OCI-LY7 (cell line): Measurements from ENCODE around the gene NBEA. TPM values are rescaled to one million over a fixed set of nuclear protein-coding genes. Genes with fewer than 3 reads are reported as not detected.

ENCODE experiments used
- BruUV-seq: library from RNA; stranded (reverse); fragments of 400-500 nt; replicated peaks from 2 replicates; lab custom pipeline; 2021; lab: Mats Ljungman, UMichigan
- CTCF ChIA-PET: fragments of 300-600 bp; sonication (Branson Sonifier 250); formaldehyde crosslinking; loops from one replicate; lab custom pipeline; 2022; ENCODE audit warnings: antibody characterized with exemption; ENCODE audit not compliant: unreplicated experiment; lab: Charles Lee
- POLR2A ChIA-PET: fragments of 300-600 bp; sonication (Branson Sonifier 250); formaldehyde crosslinking; loops from one replicate; lab custom pipeline; 2022; ENCODE audit warnings: antibody characterized with exemption; lab: Charles Lee
- DNase-seq: peaks from one replicate; pipeline ENCODE4 v3.0.0-alpha.2; 2015; ENCODE audit warnings: low spot score
- H2AFZ ChIP-seq: fragments of 200-600 bp; sonication (generic), shearing (Covaris generic); 2 replicates; pipeline ENCODE4 v1.6.1; 2014; ENCODE audit warnings: mild to moderate bottlenecking, antibody characterized with exemption, low read length, moderate library complexity
- H3K27ac ChIP-seq: fragments of 200-600 bp; sonication (generic); 2 replicates; pipeline ENCODE4 v1.5.1; 2014; ENCODE audit warnings: mixed run types, low read depth, mild to moderate bottlenecking, moderate library complexity, low read length, inconsistent platforms; ENCODE audit not compliant: poor library complexity, severe bottlenecking
- H3K36me3 ChIP-seq: fragments of 200-600 bp; sonication (generic); 2 replicates; pipeline ENCODE4 v1.6.1; 2014; ENCODE audit warnings: mild to moderate bottlenecking, antibody characterized with exemption, low read length, moderate library complexity, mixed read lengths; ENCODE audit not compliant: insufficient read depth
- H3K4me1 ChIP-seq: fragments of 200-600 bp; sonication (generic); 2 replicates; pipeline ENCODE4 v1.5.1; 2014; ENCODE audit warnings: mild to moderate bottlenecking, low read length; ENCODE audit not compliant: insufficient read depth, poor library complexity, severe bottlenecking
- H3K4me2 ChIP-seq: fragments of 200-600 bp; sonication (generic); 2 replicates; pipeline ENCODE4 v1.6.1; 2014; ENCODE audit warnings: mild to moderate bottlenecking, low read length
- H3K4me3 ChIP-seq: fragments of 200-600 bp; sonication (generic); 2 replicates; pipeline ENCODE4 v1.5.1; 2014; ENCODE audit warnings: mild to moderate bottlenecking, low read depth, low read length; ENCODE audit not compliant: poor library complexity, severe bottlenecking
- H3K79me2 ChIP-seq: fragments of 200-600 bp; sonication (generic); 2 replicates; pipeline ENCODE4 v1.6.1; 2016; ENCODE audit warnings: low read depth, mild to moderate bottlenecking, low read length, moderate library complexity, mixed read lengths; ENCODE audit not compliant: insufficient read depth
- H3K9me2 ChIP-seq: fragments of 200-600 bp; sonication (generic); 2 replicates; pipeline ENCODE4 v1.6.1; 2016; ENCODE audit warnings: mild to moderate bottlenecking, low read length, mixed read lengths; ENCODE audit not compliant: insufficient read depth
- H3K9me3 ChIP-seq: fragments of 200-600 bp; sonication (generic); 2 replicates; pipeline ENCODE4 v1.6.1; 2014; ENCODE audit warnings: mild to moderate bottlenecking, mixed run types, low read length, mixed read lengths
- H4K20me1 ChIP-seq: fragments of 200-600 bp; sonication (generic); 2 replicates; pipeline ENCODE4 v1.6.1; 2014; ENCODE audit warnings: mild to moderate bottlenecking, antibody characterized with exemption, low read length, moderate library complexity, mixed read lengths; ENCODE audit not compliant: insufficient read depth
- EZH2phosphoT487 ChIP-seq: fragments of 200-600 bp; sonication (generic); IDR thresholded peaks from 2 replicates; pipeline ENCODE4 v1.6.1; 2018; ENCODE audit warnings: low read depth, borderline replicate concordance, mild to moderate bottlenecking, mixed run types, antibody characterized with exemption, low read length, moderate library complexity, mixed read lengths
- intact Hi-C: fragments of 100-400 bp; cut with micrococcal nuclease; formaldehyde crosslinking; loops from one replicate; pipeline ENCODE4 v1.10.0; 2022; ENCODE audit not compliant: unreplicated experiment
- total RNA-seq, 2 experiments: library from RNA; depleted of rRNA in 1 of 2; stranded (reverse); fragments of >200 nt in 1 of 2; shearing (Covaris generic) in 1 of 2; gene quantifications; 2 replicates each; pipeline ENCODE4 v1.2.3, GENCODE V29; 2014 to 2022
- TF ChIP-seq, protein P1 (sequence below): fragments of 200-600 bp; sonication (generic); conservative IDR thresholded peaks from 2 replicates; pipeline ENCODE4 v1.5.1; 2014; ENCODE audit warnings: mild to moderate bottlenecking, antibody characterized with exemption, low read length, moderate library complexity, mixed read lengths

NBEA gene
- total RNA-seq, 2 experiments from 2014 or later: 3.6 to 11.0 TPM

DNA sequence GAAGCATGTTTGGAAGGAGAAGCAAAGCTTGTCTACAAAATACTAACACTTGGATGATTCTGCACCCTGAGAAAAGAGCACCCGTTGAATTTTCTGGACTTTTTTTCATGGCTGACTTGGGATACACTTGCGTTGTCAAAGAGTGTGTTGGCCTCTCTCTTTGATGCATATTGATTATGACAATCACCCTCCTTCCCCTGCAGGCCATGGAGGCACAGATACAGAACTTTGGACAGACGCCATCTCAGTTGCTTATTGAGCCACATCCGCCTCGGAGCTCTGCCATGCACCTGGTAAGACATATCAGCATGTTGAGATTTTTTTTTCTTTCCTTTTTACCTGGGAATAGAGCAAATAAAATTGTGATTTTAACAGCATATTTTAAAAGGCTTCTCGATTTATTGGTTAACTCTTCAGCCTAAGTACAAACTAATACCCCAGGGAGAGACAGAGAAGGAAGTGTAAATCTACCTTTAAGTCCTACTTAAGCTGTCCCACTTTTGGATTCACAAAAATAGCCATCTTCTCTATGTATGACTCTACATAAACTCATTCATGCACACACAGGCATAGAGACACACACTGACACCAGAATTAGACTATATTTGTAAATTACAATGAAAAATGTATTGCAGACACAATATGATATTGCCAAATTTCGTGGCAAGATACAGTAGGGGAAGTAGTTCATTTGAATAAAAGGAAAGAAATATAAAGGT, 704.1 kb downstream of the NBEA start:
- Histone ChIP-seq H4K20me1 (no peaks in the 10 kb centered on the region), H3K36me3 (no peaks in the 10 kb centered on the region), H3K9me3 (no peaks in the 10 kb centered on the region), H3K4me2 (no peak overlapping the region), H3K9me2 (no peaks in the 10 kb centered on the region), H3K4me3 (no peak overlapping the region), H3K27ac (no peak overlapping the region), H2AFZ (no peak overlapping the region), H3K4me1 (no peaks in the 10 kb centered on the region), H3K79me2 (no peaks in the 10 kb centered on the region)
- no TSS peak for BruUV-seq
- intact Hi-C loops: no loop called here
- CTCF ChIA-PET: no interaction called here
- no peak for TF ChIP-seq EZH2phosphoT487
- TF ChIP-seq, protein P1, sequence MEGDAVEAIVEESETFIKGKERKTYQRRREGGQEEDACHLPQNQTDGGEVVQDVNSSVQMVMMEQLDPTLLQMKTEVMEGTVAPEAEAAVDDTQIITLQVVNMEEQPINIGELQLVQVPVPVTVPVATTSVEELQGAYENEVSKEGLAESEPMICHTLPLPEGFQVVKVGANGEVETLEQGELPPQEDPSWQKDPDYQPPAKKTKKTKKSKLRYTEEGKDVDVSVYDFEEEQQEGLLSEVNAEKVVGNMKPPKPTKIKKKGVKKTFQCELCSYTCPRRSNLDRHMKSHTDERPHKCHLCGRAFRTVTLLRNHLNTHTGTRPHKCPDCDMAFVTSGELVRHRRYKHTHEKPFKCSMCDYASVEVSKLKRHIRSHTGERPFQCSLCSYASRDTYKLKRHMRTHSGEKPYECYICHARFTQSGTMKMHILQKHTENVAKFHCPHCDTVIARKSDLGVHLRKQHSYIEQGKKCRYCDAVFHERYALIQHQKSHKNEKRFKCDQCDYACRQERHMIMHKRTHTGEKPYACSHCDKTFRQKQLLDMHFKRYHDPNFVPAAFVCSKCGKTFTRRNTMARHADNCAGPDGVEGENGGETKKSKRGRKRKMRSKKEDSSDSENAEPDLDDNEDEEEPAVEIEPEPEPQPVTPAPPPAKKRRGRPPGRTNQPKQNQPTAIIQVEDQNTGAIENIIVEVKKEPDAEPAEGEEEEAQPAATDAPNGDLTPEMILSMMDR: no peak
- POLR2A ChIA-PET: interaction anchor here (0.7 to 0.9 kb wide), 2 partner anchors 13 to 24 kb away, joined by 3 read pairs; no protein-coding TSS in a partner anchor
- DNase-seq: no peak

DNA sequence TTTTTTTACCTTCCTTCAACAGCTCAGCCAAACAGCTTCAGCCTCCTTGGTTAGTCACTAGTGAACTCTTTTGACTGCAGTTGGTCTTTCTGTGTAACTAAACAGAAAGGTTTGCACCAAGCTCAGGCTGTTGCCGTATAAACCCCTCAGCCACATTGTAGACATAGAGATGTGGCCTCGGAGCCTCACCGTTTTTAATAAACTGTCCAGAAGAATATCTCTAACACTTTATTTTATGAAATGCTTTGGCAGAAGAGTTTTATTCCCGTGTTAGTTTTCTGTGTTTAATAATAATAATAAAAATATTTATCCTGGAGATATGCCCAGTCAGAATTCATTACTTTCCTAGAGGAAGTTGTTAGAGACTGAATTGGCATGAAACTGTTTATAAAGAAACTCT, 706.1 kb downstream of the NBEA start:
- CTCF ChIA-PET: no interaction called here
- intact Hi-C loops: no loop called here
- H2AFZ ChIP-seq: no peak overlapping the region
- no peaks in the 10 kb centered on the region for H3K9me2 ChIP-seq
- no peaks in the 10 kb centered on the region for H3K9me3 ChIP-seq
- H3K36me3 ChIP-seq: no peaks in the 10 kb centered on the region
- TF ChIP-seq EZH2phosphoT487: no peak
- TF ChIP-seq, protein P1: no peak
- no peaks in the 10 kb centered on the region for H4K20me1 ChIP-seq
- no peak for DNase-seq
- H3K79me2 ChIP-seq: no peaks in the 10 kb centered on the region
- no peaks in the 10 kb centered on the region for H3K4me1 ChIP-seq
- no peak overlapping the region for H3K4me2 ChIP-seq
- POLR2A ChIA-PET: interaction anchor here (0.6 kb wide), 2 partner anchors 64 to 1264 kb away, joined by 3 to 5 read pairs; no protein-coding TSS in a partner anchor
- no peak overlapping the region for H3K27ac ChIP-seq
- H3K4me3 ChIP-seq: no peak overlapping the region
- no TSS peak for BruUV-seq

- BruUV-seq: no TSS peak
- TF ChIP-seq, protein P1: no peak
- TF ChIP-seq EZH2phosphoT487: no peak
- H3K27ac ChIP-seq: no peak overlapping the region
- no peak overlapping the region for H3K4me3 ChIP-seq
- DNase-seq: no peak
- CTCF ChIA-PET: no interaction called here
- POLR2A ChIA-PET: no interaction called here
- no peaks in the 10 kb centered on the region for H4K20me1 ChIP-seq
- H3K9me2 ChIP-seq: no peaks in the 10 kb centered on the region
- no peak overlapping the region for H2AFZ ChIP-seq
- H3K9me3 ChIP-seq: no peaks in the 10 kb centered on the region
- H3K79me2 ChIP-seq: no peaks in the 10 kb centered on the region
- no peaks in the 10 kb centered on the region for H3K4me1 ChIP-seq
- intact Hi-C loops: no loop called here
- H3K36me3 ChIP-seq: no peaks in the 10 kb centered on the region
- no peak overlapping the region for H3K4me2 ChIP-seq
These were observed 707.1 kb downstream of the NBEA start for GRCh38 chr13:35649162-35649561.
